GM18507 (cell line): ENCODE results near the gene ZNF487.

Experiments
- DNase-seq: peaks from one replicate; pipeline ENCODE4 v3.0.0; 2011; ENCODE audit warnings: low read depth; ENCODE audit not compliant: insufficient read length; ENCODE audit errors: extremely low spot score
- FAIRE-seq: peaks from 2 replicates; lab custom pipeline; 2011; peaks lifted over from hg19 to GRCh38; lab: Jason Lieb, UNC

ZNF487 gene

DNA sequence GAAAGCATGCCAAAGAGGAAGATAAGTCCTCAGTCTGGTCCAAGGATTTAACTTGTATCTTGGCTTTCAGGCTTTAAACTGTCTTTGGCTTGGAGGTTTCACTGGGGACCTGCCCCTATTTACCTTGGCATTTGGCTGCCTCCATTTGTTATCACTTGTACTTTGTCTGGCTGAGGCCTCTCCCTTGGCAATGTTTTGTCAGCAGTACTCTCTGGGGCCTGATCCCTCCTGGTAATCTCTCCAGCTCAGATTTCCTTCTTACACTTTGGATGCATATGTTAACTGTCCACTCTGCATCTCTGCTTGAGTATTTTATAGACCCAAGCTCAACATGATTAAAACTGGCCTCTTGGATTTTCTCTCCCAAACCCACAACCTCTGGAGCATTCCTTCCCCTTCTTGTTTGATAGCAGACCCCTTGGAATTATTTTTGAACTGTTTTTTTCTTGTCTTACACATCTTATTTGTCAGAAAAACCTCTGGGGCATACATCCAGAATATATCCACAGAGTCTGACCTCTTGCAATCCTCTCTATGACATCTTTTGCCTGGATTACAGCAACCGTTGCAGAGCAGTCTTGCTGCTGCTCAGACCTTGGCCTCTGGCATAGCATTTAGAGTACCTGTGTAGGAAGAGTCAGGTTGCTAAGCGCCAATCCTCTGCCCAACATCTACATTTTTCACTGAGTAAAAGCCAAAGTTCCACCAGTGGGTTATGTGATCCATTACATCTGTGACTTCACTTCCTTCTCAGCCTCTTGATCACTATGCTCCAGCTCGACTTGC is 35.2 kb downstream of the ZNF487 start:
- FAIRE-seq, result no peak
- DNase-seq, result no peak

DNA sequence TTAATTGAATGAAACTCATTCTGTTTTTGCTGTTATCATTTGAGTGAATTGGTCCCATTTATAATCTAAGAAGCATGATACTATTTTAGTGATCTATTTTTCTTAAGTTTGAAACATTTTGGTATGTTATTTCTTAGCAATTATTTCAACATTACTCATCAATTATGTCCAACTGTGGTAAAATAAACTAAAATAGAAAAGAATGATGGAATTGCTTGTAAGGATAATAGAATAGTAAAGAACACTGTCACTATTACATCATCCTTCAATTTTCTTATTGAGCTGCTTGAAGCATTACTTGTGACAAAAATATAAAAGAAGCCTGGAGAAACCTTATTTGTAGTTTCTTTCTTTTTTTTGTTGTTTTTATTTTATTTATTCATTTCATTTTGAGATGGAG is 42.4 kb downstream of the ZNF487 start:
- FAIRE-seq, result no peak
- DNase-seq, result no peak

DNA sequence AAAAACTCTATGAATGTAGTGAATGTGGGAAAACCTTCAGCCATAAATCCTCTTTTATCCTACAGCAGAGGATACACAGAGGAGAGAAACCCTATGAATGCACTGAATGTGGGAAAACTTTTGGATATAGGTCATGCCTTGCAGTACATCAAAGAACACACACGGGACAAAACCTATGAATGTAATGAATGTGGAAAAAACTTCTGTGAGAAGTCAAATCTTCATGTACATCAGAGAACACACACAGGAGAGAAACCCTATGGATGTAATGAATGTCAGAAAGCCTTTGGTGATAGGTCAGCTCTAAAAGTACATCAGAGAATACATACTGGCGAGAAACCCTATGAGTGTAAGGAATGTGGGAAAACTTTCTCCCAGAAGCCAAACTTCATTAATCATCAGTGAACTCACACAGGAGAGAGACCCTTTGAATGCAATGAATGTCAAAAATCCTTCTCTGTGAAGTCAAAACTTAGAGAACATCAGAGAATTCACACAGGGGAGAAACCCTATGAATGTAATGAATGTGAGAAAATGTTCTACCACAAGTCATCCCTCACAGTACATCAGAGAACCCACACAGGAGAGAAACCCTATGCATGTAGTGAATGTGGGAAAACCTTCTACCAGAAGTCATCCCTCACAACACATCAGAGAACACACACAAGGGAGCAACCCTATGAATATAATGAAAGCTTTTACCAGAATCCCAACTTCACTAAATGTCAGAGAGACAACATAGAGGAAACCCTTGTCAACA is 45.6 kb downstream of the ZNF487 start:
- FAIRE-seq, result no peak
- no peak for DNase-seq

DNA sequence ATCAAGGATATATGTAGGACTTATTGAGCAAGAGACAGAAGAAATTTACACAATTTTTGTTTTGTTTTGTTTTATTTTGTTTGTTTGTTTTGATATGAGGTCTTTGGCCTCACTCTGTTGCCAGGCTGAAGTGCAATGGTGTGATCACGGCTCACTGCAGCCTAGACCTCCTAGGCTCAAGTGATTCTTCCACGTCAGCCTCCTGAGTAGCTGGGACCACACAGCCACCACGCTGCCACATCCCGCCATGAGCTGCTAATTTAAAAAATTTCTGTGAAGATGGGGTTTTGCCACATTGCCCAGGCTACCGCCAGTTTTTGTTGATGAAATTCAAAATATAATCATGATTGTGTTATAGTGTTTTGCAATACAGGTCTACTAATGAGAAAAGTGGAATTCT is 54.9 kb downstream of the ZNF487 start:
- DNase-seq (no peak), FAIRE-seq (no peak)

DNA sequence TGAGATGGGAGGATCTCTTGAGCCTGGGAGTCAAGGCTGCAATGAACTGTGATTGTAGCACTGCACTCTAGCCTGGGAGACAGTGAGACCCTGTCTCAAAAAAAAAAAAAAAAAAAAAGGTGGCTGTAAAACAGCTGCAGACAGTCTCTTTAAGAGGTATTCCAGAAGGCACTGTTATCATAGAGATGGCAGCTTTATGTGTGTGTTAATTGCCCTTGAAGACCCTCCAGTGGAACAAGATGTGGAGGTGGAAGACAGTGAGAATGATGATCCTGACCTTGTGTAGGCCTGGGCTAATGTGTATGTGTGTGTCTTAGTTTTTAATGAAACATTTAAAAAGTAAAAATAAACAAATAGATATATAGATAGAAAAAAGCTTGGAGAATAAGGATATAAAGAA is 66.0 kb downstream of the ZNF487 start:
- no peak for FAIRE-seq
- DNase-seq, result no peak

DNA sequence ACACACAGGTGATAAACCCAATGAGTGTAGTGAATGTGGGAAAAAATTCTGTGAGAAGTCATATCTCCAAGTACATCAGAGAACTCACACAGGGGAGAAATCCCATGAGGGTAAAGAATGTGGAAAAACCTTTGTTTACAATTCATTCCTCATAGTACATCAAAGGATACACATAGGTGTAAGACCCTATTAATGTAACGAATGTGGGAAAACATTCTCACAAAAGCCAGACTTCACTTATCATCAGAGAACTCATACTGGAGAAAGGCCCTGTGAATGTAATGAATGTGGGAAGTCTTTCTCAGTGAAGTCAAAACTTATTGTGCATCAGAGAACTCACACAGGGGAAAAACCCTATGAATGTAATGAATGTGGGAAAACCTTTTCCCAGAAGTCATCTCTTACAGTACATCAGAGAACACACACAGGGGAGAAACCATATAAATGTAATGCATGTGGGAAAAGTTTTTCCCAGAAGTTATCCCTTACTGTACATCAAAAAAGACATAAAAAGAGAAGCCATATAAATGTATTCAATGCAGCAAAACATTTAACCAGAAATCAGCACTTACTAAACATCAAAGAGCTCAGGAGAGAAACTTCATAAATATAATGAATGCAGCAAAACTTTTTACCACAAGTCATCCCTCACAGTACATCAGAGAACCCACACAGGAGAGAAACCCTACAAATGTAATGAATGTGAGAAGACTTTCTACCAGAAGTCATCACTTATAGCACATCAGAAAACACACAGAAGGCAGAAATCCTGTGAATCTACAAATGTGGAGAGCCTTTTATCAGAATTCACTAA is 87.7 kb downstream of the ZNF487 start:
- DNase-seq (no peak), FAIRE-seq (no peak)
